Mesodermal cell (in vitro differentiated cells): ENCODE results near the gene ERMN.

Experiments used
- H3K27ac ChIP-seq: 2 replicates; pipeline ENCODE4 v1.7.0; 2013; ENCODE audit warnings: mild to moderate bottlenecking, low read depth, low read length, moderate library complexity; ENCODE audit not compliant: severe bottlenecking
- H3K36me3 ChIP-seq: 2 replicates; pipeline ENCODE4 v1.7.1; 2013; ENCODE audit warnings: mild to moderate bottlenecking, low read length, moderate library complexity; ENCODE audit not compliant: control insufficient read depth, insufficient read depth
- H3K4me1 ChIP-seq: one replicate; pipeline ENCODE4 v1.7.1; 2013; ENCODE audit warnings: mild to moderate bottlenecking, low read length; ENCODE audit not compliant: insufficient read depth, control insufficient read depth, poor library complexity, severe bottlenecking
- H3K4me3 ChIP-seq: 2 replicates; pipeline ENCODE4 v1.7.0; 2013; ENCODE audit warnings: low read length, control low read depth, mild to moderate bottlenecking; ENCODE audit not compliant: insufficient read depth, poor library complexity, severe bottlenecking; ENCODE audit errors: extremely low read depth
- H3K9me3 ChIP-seq: 2 replicates; pipeline ENCODE4 v1.7.1; 2013; ENCODE audit warnings: mild to moderate bottlenecking, low read length, moderate library complexity; ENCODE audit not compliant: control insufficient read depth
- WGBS, 2 experiments: methylation state at CpG; one replicate each; pipeline ENCODE4 v1.1.5; 2013; ENCODE audit warnings: missing lambda C conversion rate in 2 of 2; ENCODE audit not compliant: insufficient coverage in 2 of 2; 5-methylcytosine and 5-hydroxymethylcytosine counted together

ERMN gene

DNA sequence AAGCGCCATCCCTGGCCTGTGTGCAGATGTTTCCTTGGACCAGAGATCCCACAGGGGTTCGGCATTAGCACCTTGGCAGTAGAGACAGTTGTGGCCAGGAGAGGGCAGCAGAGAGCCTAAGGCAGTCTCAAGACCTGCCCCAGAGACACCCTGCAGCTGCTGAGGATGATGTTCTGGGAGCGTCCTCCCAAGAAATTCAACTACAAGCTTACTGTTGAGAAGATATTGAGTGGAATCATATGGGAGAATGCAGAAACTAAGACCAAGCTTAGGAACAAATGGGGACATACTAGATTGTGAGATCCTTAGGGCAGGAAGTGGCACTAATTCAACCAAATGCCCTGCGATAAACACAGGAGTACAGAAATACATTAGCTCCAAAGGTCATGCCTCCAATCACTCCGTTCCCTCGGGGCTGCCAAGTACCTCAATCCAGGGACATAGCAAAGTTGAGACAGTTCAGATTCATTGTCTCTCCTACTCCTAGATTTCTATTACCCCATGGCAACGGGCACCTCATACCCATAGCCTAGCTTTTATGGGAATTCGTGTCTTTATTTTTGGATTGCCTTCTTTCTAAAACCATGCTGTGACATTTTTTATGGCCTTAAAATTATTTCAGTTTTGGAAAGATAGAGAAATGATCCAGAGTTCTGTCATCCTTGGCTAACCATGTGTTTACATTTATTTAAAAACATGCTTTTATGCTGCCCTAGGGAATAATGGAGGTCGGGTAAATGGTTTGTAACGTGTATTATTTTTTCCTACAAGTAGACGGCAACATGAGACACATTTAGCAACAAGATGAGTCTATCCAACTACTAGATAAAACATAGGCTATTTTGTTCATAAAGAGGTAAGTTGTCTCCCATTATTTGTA, 2.2 kb upstream of the ERMN start:
- Histone ChIP-seq H3K9me3 (no peaks in the 10 kb centered on the region), H3K4me1 (peaks cover 12% of the 10 kb centered on the region), H3K4me3 (no peak overlapping the region), H3K36me3 (no peaks in the 10 kb centered on the region), H3K27ac (no peak overlapping the region)
- 62 to 69% methylated on average over 6 to 7 of the region's 11 CpGs for WGBS, 2 experiments

DNA sequence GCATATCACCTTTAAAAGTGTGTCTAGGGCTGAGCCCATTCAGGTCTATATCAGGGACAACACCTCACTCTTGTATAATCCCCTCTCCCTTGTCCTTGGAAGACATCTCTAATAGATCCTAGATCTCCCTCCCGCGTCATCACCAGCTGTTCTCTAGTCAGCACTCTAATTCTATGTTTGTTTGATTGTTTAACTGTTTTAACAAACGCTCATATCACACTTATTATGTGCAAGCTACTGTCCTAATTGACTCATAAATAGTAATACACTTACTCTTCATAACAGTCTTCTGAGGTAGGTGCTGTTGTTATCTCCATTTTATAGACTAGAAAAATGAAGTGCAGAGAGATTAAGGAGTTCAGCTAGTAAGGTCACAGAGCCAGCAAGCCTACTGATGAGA, 1.6 kb upstream of the ERMN start:
- no CpG with 5 or more reads among the region's 3 CpGs for WGBS, 2 experiments
- no peaks in the 10 kb centered on the region for H3K9me3 ChIP-seq
- H3K27ac ChIP-seq: no peak overlapping the region
- no peak overlapping the region for H3K4me3 ChIP-seq
- no peaks in the 10 kb centered on the region for H3K36me3 ChIP-seq
- peaks cover 12% of the 10 kb centered on the region for H3K4me1 ChIP-seq

DNA sequence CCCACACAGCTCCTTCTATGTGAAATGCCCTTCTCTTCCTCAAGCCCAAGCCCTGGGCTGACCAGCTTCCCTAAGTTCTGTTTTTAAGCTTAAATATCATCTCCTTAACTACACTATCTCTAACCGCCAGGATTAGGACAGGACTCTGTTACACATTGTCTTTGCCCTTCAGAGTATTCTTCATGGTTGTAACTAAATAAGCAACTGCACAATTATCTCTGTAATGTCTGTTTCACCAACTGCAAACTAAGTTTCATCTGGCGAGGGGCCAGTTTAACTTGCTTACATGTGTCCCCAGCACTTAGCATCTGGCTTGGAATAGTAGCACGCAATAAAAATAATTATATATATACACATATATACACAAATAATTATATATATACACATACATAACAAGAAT, 1.1 kb upstream of the ERMN start:
- Histone ChIP-seq H3K4me1 (peaks cover 12% of the 10 kb centered on the region), H3K27ac (no peak overlapping the region), H3K36me3 (no peaks in the 10 kb centered on the region), H3K4me3 (no peak overlapping the region), H3K9me3 (no peaks in the 10 kb centered on the region)
- 86 to 100% methylated on average over 1 of the region's 3 CpGs for WGBS, 2 experiments

DNA sequence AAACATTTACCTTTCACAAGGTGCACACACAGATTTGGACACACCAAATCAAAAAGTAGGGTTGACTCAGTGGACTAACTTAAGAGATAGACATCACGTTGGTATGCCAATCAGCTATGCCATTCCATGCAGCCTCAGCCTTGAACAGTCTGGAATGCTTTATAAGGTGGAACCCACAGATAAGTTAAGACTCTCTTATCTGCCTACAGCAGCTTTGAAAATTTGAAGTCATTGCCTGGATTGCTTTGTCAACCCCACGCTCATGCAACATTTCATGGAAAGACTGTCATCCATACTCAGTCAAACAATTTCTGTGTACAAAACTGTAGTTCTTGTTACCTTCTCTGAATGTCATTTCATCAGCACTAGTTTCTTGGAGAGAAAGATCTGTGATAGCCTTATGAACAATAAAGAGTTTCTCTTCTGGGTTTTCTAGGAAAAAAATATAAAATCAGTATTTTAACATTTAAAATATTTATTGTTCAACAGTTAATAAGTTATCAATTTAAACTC, 1.2 kb downstream of the ERMN start:
- no peaks in the 10 kb centered on the region for H3K9me3 ChIP-seq
- H3K4me3 ChIP-seq: no peak overlapping the region
- peaks cover 12% of the 10 kb centered on the region for H3K4me1 ChIP-seq
- no peak overlapping the region for H3K27ac ChIP-seq
- 63 to 85% methylated on average over 2 of the region's 2 CpGs for WGBS, 2 experiments
- H3K36me3 ChIP-seq: no peaks in the 10 kb centered on the region

DNA sequence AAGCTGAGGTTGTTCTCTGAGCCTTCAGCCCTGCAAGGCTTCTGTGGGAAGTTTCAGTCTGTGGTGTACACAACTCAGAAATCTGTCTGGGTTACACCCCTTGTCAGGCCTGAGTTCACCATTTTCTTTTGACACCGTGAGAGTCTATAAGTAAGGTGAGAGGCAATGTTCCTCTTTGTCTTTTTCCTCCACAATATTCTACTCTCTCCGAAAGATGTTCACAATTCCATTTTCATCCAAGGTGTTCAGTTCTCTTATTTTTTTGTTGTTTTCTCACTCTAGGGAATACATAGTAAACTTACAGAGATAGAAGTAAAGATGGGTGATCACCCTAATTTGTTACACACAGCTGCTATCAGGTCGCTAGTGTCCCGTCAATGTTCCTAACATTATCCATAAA, 3.2 kb downstream of the ERMN start:
- no peaks in the 10 kb centered on the region for H3K9me3 ChIP-seq
- H3K36me3 ChIP-seq: no peaks in the 10 kb centered on the region
- no CpG with 5 or more reads among the region's 4 CpGs for WGBS, 2 experiments
- H3K27ac ChIP-seq: no peak overlapping the region
- peaks cover 12% of the 10 kb centered on the region for H3K4me1 ChIP-seq
- H3K4me3 ChIP-seq: no peak overlapping the region

DNA sequence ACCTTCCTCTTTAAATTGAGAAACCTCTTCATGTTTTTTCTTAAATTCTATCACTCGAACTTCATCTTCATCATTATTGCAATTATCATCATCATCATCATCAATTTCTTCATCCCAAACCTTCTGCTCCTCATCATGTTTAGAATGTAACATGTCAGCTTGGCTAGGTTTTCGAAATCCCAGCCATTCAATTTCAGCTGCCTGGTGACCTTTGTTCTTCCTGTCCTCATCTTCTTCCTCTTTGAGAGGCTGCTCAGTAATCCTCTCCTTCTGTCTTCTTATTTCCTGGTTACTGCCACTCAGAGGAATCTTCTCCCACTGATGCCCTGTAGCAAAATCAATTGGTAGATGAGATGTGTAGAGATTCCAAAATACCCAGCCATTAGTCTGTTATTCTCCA, 4.2 kb downstream of the ERMN start:
- Histone ChIP-seq H3K9me3 (no peaks in the 10 kb centered on the region), H3K36me3 (no peaks in the 10 kb centered on the region), H3K27ac (no peak overlapping the region), H3K4me1 (peaks cover 12% of the 10 kb centered on the region), H3K4me3 (no peak overlapping the region)
- WGBS, 2 experiments: 89 to 95% methylated on average over 2 of the region's 2 CpGs

DNA sequence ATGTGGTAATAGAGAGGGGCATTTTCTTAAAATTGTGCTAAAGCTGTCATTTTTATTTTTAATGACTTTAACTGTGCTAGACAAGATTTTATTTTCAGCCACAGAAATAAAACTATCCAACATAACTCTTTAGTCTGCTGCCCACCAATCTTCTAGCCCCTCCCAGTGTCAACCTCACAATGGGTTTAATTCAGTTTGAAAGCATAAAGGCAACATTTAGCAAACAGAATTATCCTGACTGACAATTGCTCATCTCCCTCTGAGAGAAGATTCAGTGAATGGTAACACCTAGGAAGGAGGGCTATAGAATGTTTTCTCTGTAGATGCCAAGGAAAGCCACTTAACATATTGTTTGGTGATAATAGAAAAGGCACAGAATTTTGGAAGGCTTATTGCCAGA, 5.2 kb downstream of the ERMN start:
- Histone ChIP-seq H3K9me3 (no peaks in the 10 kb centered on the region), H3K36me3 (no peaks in the 10 kb centered on the region), H3K27ac (no peak overlapping the region), H3K4me3 (no peak overlapping the region), H3K4me1 (peaks cover 4% of the 10 kb centered on the region)

DNA sequence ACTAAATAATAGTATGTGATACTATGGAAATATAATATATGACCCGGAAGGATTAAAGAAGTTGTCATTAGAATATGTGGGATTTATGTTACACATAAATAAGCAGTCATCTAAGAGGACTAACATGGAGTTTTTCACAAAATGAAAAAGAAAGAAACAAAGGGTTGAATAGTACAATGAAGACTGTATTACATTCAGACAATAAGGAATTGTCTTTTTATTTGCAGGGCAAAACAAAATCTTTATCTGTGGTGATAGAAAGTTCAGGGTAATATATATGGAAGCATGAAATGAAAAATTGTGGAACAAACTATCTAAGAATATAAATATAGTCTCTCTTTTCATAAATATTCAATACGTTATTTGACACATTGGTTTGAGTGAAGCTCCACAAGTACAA, 5.8 kb downstream of the ERMN start:
- H3K27ac ChIP-seq: no peak overlapping the region
- no CpG with 5 or more reads among the region's 2 CpGs for WGBS, 2 experiments
- no peaks in the 10 kb centered on the region for H3K9me3 ChIP-seq
- no peaks in the 10 kb centered on the region for H3K36me3 ChIP-seq
- H3K4me1 ChIP-seq: no peaks in the 10 kb centered on the region
- no peak overlapping the region for H3K4me3 ChIP-seq

DNA sequence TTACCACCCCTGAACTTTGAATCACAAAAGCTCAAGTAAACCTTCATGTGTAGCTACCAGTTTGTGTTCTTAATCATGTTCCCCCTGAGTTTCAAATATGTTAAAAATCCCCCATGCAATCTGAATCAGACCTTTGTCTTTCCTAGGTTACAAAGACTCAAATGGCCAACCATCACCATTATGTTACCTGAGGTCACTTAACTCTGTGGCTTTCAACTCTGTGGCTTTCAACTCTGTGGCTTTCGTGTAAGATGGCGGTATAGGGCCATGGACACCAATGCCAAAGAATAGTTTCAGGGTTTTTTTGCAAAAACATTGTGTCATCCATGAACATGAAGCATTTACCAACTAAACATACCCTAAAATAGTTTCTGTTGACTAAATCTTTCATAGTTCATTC, 6.7 kb downstream of the ERMN start:
- Histone ChIP-seq H3K27ac (no peak overlapping the region), H3K4me3 (no peak overlapping the region), H3K36me3 (no peaks in the 10 kb centered on the region), H3K9me3 (no peaks in the 10 kb centered on the region), H3K4me1 (no peaks in the 10 kb centered on the region)
- WGBS, 2 experiments: 100% methylated on average over 2 of the region's 2 CpGs

DNA sequence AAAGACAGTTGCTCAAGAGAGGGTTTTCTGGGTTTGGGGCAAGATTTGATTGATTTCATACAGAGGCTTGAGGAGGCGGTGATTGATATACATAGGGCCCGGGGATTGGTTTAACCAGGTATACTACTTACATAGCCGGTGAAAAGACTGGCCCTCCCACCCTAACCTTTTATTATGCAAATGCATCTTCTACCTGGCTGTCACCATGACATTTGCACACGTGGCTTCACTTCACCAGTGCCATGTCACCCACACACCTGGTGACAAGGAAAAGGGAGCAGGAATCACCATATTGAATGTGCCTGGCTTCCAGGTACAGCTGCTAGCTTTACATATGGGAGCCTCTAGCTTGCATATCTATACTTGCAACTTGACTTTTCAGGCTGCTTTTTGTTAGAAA, 9.7 kb downstream of the ERMN start:
- 62 to 80% methylated on average over 2 to 3 of the region's 4 CpGs for WGBS, 2 experiments
- H3K4me1 ChIP-seq: no peaks in the 10 kb centered on the region

DNA sequence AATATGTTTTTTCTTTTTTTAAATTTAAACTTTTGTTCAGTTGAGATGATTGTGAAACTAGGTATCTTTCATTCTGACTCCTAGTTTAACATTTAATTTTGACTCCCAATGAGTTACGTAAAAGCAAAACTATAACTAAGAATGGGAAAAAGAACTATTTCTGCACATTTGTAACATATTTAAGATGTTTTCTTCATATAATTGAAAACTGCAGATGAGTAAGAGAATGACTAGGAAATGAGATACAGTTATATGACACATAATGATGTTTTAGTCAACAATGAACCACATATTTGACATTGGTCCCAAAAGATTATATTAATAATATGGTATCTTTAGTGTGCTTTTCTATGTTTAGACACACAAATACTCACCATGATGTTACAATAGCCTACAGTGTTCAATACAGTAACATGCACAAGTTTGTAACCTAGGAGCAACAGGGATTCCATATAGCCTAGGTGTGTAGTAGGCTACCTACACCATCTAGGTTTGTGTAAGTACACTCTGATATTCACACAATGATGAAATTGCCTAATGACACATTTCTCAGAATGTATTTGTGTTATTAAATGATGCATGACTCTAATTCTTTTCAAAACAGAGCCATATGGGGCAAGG, 12.6 kb downstream of the ERMN start:
- H3K4me1 ChIP-seq: no peaks in the 10 kb centered on the region
- WGBS, 2 experiments: no CpG with 5 or more reads among the region's 1 CpG

More for the DNA sequence above, 9.7 kb downstream of the ERMN start:
- H3K27ac ChIP-seq: no peak overlapping the region
- H3K36me3 ChIP-seq: no peaks in the 10 kb centered on the region
- H3K9me3 ChIP-seq: no peaks in the 10 kb centered on the region
- no peak overlapping the region for H3K4me3 ChIP-seq

More for the DNA sequence above, 12.6 kb downstream of the ERMN start:
- H3K9me3 ChIP-seq: no peaks in the 10 kb centered on the region
- H3K4me3 ChIP-seq: no peak overlapping the region
- H3K27ac ChIP-seq: no peak overlapping the region
- H3K36me3 ChIP-seq: no peaks in the 10 kb centered on the region
